WI38 (cell line): ENCODE data around the gene SGMS2.

Experiments used
- H3K4me3 ChIP-seq: 2 replicates; pipeline ENCODE4 v1.5.1; 2011; ENCODE audit warnings: low read depth, mild to moderate bottlenecking, control low read depth, low read length
- CTCF ChIP-seq: IDR thresholded peaks from 2 replicates; pipeline ENCODE4 v1.5.1; 2012; ENCODE audit warnings: low read depth, mild to moderate bottlenecking, control low read depth, low read length

Gene SGMS2

DNA sequence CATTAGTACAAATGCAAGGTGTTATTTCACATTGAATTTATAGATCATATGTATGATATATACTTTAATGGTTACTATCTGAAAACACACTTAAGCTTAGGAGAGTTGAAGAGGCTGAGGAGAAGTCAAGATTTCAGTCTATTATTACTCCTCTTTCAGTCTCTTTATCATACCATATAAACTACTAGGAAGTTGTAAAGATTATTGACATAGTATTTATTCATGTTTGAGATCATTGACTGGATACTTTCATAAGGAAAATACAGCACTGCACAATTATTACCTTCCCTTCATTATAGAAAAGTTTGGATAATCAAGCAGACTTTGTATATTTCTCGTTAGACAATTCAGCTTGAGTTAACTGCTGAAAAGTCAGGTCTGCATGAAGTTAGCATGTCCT is 10.0 kb upstream of the SGMS2 start:
- H3K4me3 ChIP-seq, result no peak overlapping the region
- TF ChIP-seq CTCF, result no peak

DNA sequence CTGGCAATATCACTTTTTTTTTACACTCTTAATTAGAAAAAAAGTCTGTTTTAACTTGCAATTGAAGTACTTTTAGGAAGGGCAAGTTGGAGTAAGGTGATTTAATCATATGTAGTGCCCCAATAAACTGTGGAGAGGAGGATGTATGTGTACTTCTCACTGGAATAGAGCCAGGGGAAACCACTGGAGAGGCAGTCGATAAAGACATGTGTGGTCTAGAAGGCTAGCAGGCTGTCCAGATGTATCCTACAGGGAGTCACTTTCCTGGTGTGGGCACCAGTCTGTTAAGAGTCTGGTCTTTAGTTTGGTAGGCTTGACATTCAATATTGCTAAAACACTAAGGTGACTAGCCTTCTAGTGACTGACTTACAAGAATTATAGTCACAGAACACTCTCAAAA is 9.6 kb upstream of the SGMS2 start:
- TF ChIP-seq CTCF, result no peak
- no peak overlapping the region for H3K4me3 ChIP-seq

- TF ChIP-seq CTCF, result no peak
- H3K4me3 ChIP-seq, result no peak overlapping the region
These were observed 6.3 kb upstream of the SGMS2 start for GRCh38 chr4:107818301-107818910.

DNA sequence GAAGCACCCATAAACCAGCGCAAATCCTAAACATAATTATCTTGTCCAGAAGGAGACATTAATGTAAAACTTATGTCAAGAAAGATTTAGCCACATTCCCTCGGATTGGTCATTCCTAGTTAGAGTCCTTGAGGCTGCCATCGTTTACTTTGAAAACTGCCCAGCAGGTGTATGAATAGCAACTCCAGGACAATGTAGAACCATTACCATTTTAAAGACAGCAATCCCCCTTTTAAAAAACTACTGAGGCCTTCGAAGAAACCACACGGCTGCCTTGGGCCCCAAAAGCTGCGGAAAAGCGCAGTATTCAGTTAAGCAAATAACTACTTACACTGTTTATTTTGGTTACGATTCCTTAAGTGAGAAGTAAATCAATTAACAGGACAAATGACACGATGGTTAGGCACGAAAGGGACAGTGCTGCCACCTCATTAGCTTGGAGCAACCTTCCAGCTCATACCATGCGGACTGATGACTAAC is 822 bp upstream of the SGMS2 start:
- peak overlapping the region; percentile 77 for H3K4me3 ChIP-seq
- no peak for TF ChIP-seq CTCF

GRCh38 chr4:107825072-107825824 is 516 bp downstream of the SGMS2 start:
- TF ChIP-seq CTCF, result no peak
- H3K4me3 ChIP-seq, result peak overlapping the region; percentile 77

GRCh38 chr4:107826421-107826980 is 1.8 kb downstream of the SGMS2 start:
- no peak for TF ChIP-seq CTCF
- H3K4me3 ChIP-seq, result peak overlapping the region; percentile 77; the same call in 1 of the 2 replicates
